Measurements from ENCODE around the gene HNF4A.

Gene HNF4A

GRCh38 chr20:44392776-44393607, 37.5 kb downstream of the HNF4A start:
- DNase-seq (ENCODE audit: low read depth) = no peak

GRCh38 chr20:44393608-44394451, 38.3 kb downstream of the HNF4A start:
- DNase-seq (ENCODE audit: low read depth) = no peak

- no peak for DNase-seq (ENCODE audit: low read depth)
These were observed 38.9 kb downstream of the HNF4A start for GRCh38 chr20:44394452-44394701.

GRCh38 chr20:44394702-44395460, 39.4 kb downstream of the HNF4A start:
- DNase-seq (ENCODE audit: low read depth) = no peak

GRCh38 chr20:44395461-44396340, 40.2 kb downstream of the HNF4A start:
- no peak for DNase-seq (ENCODE audit: low read depth)

- no peak for DNase-seq (ENCODE audit: low read depth)
These were observed 41.1 kb downstream of the HNF4A start for GRCh38 chr20:44396369-44397130.

GRCh38 chr20:44398335-44398734, 42.8 kb downstream of the HNF4A start:
- no peak for DNase-seq (ENCODE audit: low read depth)

- no peak for DNase-seq (ENCODE audit: low read depth)
These were observed 43.9 kb downstream of the HNF4A start for GRCh38 chr20:44399446-44399845.

- no peak for DNase-seq (ENCODE audit: low read depth)
These were observed 45.1 kb downstream of the HNF4A start for GRCh38 chr20:44400671-44400969.

GRCh38 chr20:44400970-44401769, 45.7 kb downstream of the HNF4A start:
- DNase-seq (ENCODE audit: low read depth) = no peak

GRCh38 chr20:44401770-44402390, 46.4 kb downstream of the HNF4A start:
- DNase-seq (ENCODE audit: low read depth) = no peak

- no peak for DNase-seq (ENCODE audit: low read depth)
These were observed 47.1 kb downstream of the HNF4A start for GRCh38 chr20:44402391-44403193.

GRCh38 chr20:44403194-44404112, 48.0 kb downstream of the HNF4A start:
- no peak for DNase-seq (ENCODE audit: low read depth)

- no peak for DNase-seq (ENCODE audit: low read depth)
These were observed 49.0 kb downstream of the HNF4A start for GRCh38 chr20:44404204-44405181.

GRCh38 chr20:44405257-44405656, 49.8 kb downstream of the HNF4A start:
- DNase-seq (ENCODE audit: low read depth) = no peak

GRCh38 chr20:44405785-44406571, 50.5 kb downstream of the HNF4A start:
- no peak for DNase-seq (ENCODE audit: low read depth)

Data from activated T-cell treated with anti-CD3 and anti-CD28 coated beads for 48 hours (primary cell).